Gastroesophageal sphincter (tissue), 4 donors: ENCODE results near the gene ASAP2. TPM values are rescaled to one million over a fixed set of nuclear protein-coding genes. Genes with fewer than 3 reads are reported as not detected.

Source experiments
- ATAC-seq: fragments of 150-250 bp; one replicate; pipeline ENCODE4 v1.9.1; 2016; ENCODE audit warnings: mild to moderate bottlenecking, moderate library complexity
- H3K27ac ChIP-seq, 4 donors: fragments of 200-600 bp; sonication (generic) in 3 of 4; 1 replicate in 3 of 4; 2 replicates in 1 of 4; pipeline ENCODE4 v1.5.1; 2016 to 2019
- H3K27me3 ChIP-seq: fragments of 200-600 bp; sonication (generic); one replicate; pipeline ENCODE4 v1.5.1; 2019
- H3K36me3 ChIP-seq, 2 donors: fragments of 200-600 bp; sonication (generic); one replicate each; pipeline ENCODE4 v1.5.1; 2019; ENCODE audit warnings: control low read depth in 1 of 2
- H3K4me1 ChIP-seq, 3 donors: fragments of 200-600 bp; sonication (generic); 1 replicate in 2 of 3; 2 replicates in 1 of 3; pipeline ENCODE4 v1.5.1; 2016 to 2019; ENCODE audit warnings: control low read depth in 2 of 3
- H3K4me3 ChIP-seq, 2 donors: fragments of 200-600 bp; sonication (generic); one replicate each; pipeline ENCODE4 v1.5.1; 2019; ENCODE audit warnings: mild to moderate bottlenecking in 1 of 2, moderate library complexity in 1 of 2
- H3K9me3 ChIP-seq, 3 donors: fragments of 200-600 bp; sonication (generic); one replicate each; pipeline ENCODE4 v1.5.1; 2017 to 2019; ENCODE audit warnings: control low read depth in 2 of 3
- CTCF ChIP-seq, 4 experiments: fragments of 200-600 bp in 2 of 4; fragments of 450-650 bp in 2 of 4; sonication (generic) in 1 of 4; IDR thresholded peaks; one replicate each; pipeline ENCODE4 v1.5.1; 2017 to 2019; ENCODE audit warnings: antibody characterized with exemption in 4 of 4, mild to moderate bottlenecking in 2 of 4, moderate library complexity in 2 of 4
- EP300 ChIP-seq: sonication (generic); formaldehyde crosslinking; IDR thresholded peaks from one replicate; pipeline ENCODE4 v1.6.1; 2017; ENCODE audit warnings: antibody characterized with exemption, mild to moderate bottlenecking
- POLR2A ChIP-seq, 2 donors: fragments of 450-650 bp; IDR thresholded peaks; one replicate each; pipeline ENCODE4 v1.6.1; 2017; ENCODE audit warnings: antibody characterized with exemption in 2 of 2, mild to moderate bottlenecking in 2 of 2, moderate library complexity in 1 of 2
- POLR2AphosphoS5 ChIP-seq: sonication (generic); formaldehyde crosslinking; IDR thresholded peaks from one replicate; pipeline ENCODE4 v1.6.1; 2017; ENCODE audit warnings: antibody characterized with exemption
- WGBS, 2 donors: methylation state at CpG; one replicate each; pipeline ENCODE4 v1.1.5; 2018; ENCODE audit warnings: low coverage in 1 of 2; 5-methylcytosine and 5-hydroxymethylcytosine counted together
- total RNA-seq, 4 donors: library from RNA; depleted of rRNA; stranded (reverse); fragments of >200 nt; gene quantifications; one replicate each; pipeline ENCODE4 v1.1.0, GENCODE V29; 2016

The ASAP2 gene
- total RNA-seq, 4 donors from 2014 or later: 18.3 to 31.4 (median 26.2) TPM

GRCh38 chr2:9358846-9359245 is 152.2 kb downstream of the ASAP2 start:
- 56 to 67% methylated on average over 1 of the region's 1 CpG for WGBS, 2 donors
- ATAC-seq: no peak
- no peak overlapping the region for H3K27ac ChIP-seq
- no peak overlapping the region for H3K4me3 ChIP-seq
- peaks cover 0 to 94% of the 10 kb centered on the region in 2 donors for H3K36me3 ChIP-seq
- no peaks in the 10 kb centered on the region for H3K4me1 ChIP-seq
- TF ChIP-seq EP300 (no peak), POLR2AphosphoS5 (no peak), CTCF (IDR thresholded peaks at IDR 0.05) (no peak), POLR2A (IDR thresholded peaks at IDR 0.05) (no peak)
- no peaks in the 10 kb centered on the region for H3K9me3 ChIP-seq
- no peaks in the 10 kb centered on the region for H3K27me3 ChIP-seq

- Histone ChIP-seq H3K36me3 (peaks cover 0 to 92% of the 10 kb centered on the region in 2 donors), H3K27me3 (no peaks in the 10 kb centered on the region), H3K9me3 (no peaks in the 10 kb centered on the region), H3K4me1 (no peaks in the 10 kb centered on the region), H3K27ac (no peak overlapping the region), H3K4me3 (no peak overlapping the region)
- ATAC-seq: no peak
- WGBS, 2 donors: 81 to 96% methylated on average over 3 to 4 of the region's 4 CpGs
- TF ChIP-seq CTCF (IDR thresholded peaks at IDR 0.05): no peak
- no peak for TF ChIP-seq POLR2AphosphoS5
- TF ChIP-seq EP300: no peak
- TF ChIP-seq POLR2A (IDR thresholded peaks at IDR 0.05): no peak
Measured at GRCh38 chr2:9359463-9359862, 152.9 kb downstream of the ASAP2 start.

GRCh38 chr2:9360110-9360509 is 153.5 kb downstream of the ASAP2 start:
- H3K36me3 ChIP-seq: peaks cover 0 to 93% of the 10 kb centered on the region in 2 donors
- no peaks in the 10 kb centered on the region for H3K9me3 ChIP-seq
- no peak for ATAC-seq
- no peaks in the 10 kb centered on the region for H3K27me3 ChIP-seq
- TF ChIP-seq POLR2AphosphoS5 (no peak), POLR2A (IDR thresholded peaks at IDR 0.05) (no peak), CTCF (IDR thresholded peaks at IDR 0.05) (no peak)
- WGBS, 2 donors: 100% methylated on average over 1 of the region's 1 CpG
- H3K4me1 ChIP-seq: no peaks in the 10 kb centered on the region
- no peak overlapping the region for H3K4me3 ChIP-seq
- H3K27ac ChIP-seq: no peak overlapping the region

GRCh38 chr2:9360701-9361100 is 154.1 kb downstream of the ASAP2 start:
- Histone ChIP-seq H3K27me3 (no peaks in the 10 kb centered on the region), H3K4me1 (no peaks in the 10 kb centered on the region), H3K27ac (no peak overlapping the region), H3K36me3 (peaks cover 0 to 93% of the 10 kb centered on the region in 2 donors), H3K4me3 (no peak overlapping the region), H3K9me3 (no peaks in the 10 kb centered on the region)
- TF ChIP-seq EP300: no peak
- no peak for TF ChIP-seq CTCF (IDR thresholded peaks at IDR 0.05)
- no peak for TF ChIP-seq POLR2AphosphoS5
- no peak for TF ChIP-seq POLR2A (IDR thresholded peaks at IDR 0.05)
- 82 to 92% methylated on average over 2 of the region's 2 CpGs for WGBS, 2 donors
- ATAC-seq: no peak

GRCh38 chr2:9364373-9364772 is 157.8 kb downstream of the ASAP2 start:
- no peak for ATAC-seq
- H3K27ac ChIP-seq: no peak overlapping the region
- H3K36me3 ChIP-seq: peaks cover 0 to 93% of the 10 kb centered on the region in 2 donors

More at GRCh38 chr2:9364373-9364772, 157.8 kb downstream of the ASAP2 start:
- H3K4me3 ChIP-seq: no peak overlapping the region
- H3K27me3 ChIP-seq: no peaks in the 10 kb centered on the region
- no peaks in the 10 kb centered on the region for H3K4me1 ChIP-seq
- 77 to 89% methylated on average over 3 to 4 of the region's 4 CpGs for WGBS, 2 donors
- no peaks in the 10 kb centered on the region for H3K9me3 ChIP-seq
- TF ChIP-seq POLR2A (IDR thresholded peaks at IDR 0.05) (no peak), EP300 (no peak), CTCF (IDR thresholded peaks at IDR 0.05) (no peak), POLR2AphosphoS5 (no peak)
